Body of pancreas (tissue), 4 donors: ENCODE data around the gene GNAT3.

Experiments
- CTCF ChIP-seq, 7 experiments: fragments of 450-650 bp in 4 of 7; fragments of 200-600 bp in 3 of 7; sonication (generic) in 3 of 7; IDR thresholded peaks; one replicate each; pipeline ENCODE4 v1.5.1; 2016 to 2019; ENCODE audit warnings: antibody characterized with exemption in 7 of 7
- POLR2A ChIP-seq, 3 donors: fragments of 450-650 bp; IDR thresholded peaks; one replicate each; pipeline ENCODE4 v1.6.1; 2016; ENCODE audit warnings: antibody characterized with exemption in 3 of 3, mild to moderate bottlenecking in 2 of 3

- TF ChIP-seq CTCF (IDR thresholded peaks at IDR 0.05) (no peak), POLR2A (IDR thresholded peaks at IDR 0.05) (no peak)
Observed at GRCh38 chr7:80439894-80440821, 71.7 kb downstream of the GNAT3 start.
